ENCODE measurements around the gene ST3GAL5.

- TF ChIP-seq CTCF (IDR thresholded peaks at IDR 0.05) (no peak), POLR2A (IDR thresholded peaks at IDR 0.05) (no peak), EP300 (IDR thresholded peaks at IDR 0.05) (peak in 1 of 2 donors; percentile 30)
Measured at GRCh38 chr2:85911814-85912692, 23.3 kb upstream of the ST3GAL5 start.
